ENCODE data around the gene ITPR2.
"Not testable (repeated sequence)": the region's sequence is repeated elsewhere in the genome, so short reads cannot be mapped to it uniquely, and the experiment has no call there.

The ITPR2 gene

DNA sequence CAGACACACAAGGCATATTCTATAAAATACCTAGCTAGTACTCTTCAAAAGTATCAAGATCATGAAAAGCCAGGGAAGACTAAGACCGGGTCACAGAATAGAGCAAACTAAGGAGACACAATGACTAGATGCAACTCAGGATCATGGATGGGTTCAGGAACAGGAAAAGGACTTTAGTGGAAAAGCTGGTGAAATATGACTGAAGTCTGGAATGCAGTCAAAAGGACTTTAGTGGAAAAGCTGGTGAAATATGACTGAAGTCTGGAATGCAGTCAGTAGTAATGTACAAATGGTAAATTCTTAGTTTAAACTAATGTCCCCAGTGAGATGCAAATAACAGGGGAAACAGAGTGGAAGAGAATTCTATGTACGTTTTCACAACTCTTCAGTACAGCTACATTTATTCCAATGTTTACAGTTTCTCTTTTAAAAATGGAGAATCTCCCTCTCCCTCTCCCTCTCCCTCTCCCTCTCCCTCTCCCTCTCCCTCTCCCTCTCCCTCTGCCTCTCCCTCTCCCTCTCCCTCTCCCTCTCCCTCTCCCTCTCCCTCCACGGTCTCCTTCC, 49.1 kb downstream of the ITPR2 start:
- not testable (repeated sequence) for DNase-seq

- no peak for DNase-seq
Observed at GRCh38 chr12:26783131-26783526, 49.9 kb downstream of the ITPR2 start.

DNA sequence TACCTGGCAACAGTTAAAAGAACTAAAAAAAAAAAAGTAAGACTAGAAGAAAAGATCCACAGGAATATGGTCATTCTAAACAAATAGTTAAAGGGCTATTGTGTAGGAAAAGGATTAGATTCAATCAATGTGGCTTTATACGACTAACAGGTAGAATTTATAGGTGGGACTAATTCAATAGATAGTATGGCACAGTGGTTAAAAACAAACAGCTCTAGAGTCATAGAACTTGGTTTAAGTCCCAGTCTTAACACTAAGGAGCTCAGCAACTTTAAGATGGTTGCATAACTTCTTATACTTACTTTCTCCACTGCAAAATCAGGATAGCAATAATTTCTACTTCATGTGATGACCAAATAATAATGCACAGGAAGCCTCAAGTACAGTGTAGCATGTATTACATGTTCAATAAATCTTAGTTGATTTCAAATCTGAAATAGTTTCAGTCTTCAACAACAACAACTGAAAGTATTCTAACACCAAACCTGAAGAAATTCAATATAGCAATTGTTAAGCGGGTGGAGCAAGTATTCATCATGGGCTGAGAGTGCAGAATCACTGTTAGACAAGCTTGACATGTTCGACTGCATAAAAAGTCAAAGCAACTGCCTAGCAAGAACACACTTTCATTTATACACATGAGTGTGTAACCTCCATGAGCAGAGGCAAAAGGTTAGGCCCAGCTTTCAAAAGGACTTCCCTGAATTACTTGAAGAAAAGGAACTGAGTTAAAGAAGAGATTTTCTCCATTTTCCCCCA, 50.4 kb downstream of the ITPR2 start:
- DNase-seq = no peak

- not testable (repeated sequence) for DNase-seq
Observed at GRCh38 chr12:26780656-26781055, 52.3 kb downstream of the ITPR2 start.

- DNase-seq = not testable (repeated sequence)
Observed at GRCh38 chr12:26778173-26778775, 54.7 kb downstream of the ITPR2 start.

GRCh38 chr12:26777236-26777635, 55.8 kb downstream of the ITPR2 start:
- no peak for DNase-seq

DNA sequence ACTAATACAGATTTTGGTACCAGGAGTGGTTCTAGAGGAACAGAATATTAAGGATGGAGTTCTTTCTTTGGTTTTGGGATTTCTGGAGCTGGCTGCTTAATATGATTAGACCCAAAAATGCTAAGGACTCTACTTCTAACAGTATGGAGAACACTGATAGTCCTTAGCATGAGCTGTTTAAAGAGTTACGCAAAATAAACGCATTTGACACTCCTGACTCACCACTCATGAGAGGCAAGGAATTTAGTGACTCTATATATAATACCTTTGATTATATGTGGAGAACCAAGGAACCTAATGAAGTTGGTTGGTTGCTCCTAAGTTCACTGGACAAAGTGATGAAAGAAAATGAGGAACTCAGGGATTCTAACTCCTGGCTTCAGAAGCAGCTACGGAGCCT, 57.0 kb downstream of the ITPR2 start:
- DNase-seq = not testable (repeated sequence)

DNA sequence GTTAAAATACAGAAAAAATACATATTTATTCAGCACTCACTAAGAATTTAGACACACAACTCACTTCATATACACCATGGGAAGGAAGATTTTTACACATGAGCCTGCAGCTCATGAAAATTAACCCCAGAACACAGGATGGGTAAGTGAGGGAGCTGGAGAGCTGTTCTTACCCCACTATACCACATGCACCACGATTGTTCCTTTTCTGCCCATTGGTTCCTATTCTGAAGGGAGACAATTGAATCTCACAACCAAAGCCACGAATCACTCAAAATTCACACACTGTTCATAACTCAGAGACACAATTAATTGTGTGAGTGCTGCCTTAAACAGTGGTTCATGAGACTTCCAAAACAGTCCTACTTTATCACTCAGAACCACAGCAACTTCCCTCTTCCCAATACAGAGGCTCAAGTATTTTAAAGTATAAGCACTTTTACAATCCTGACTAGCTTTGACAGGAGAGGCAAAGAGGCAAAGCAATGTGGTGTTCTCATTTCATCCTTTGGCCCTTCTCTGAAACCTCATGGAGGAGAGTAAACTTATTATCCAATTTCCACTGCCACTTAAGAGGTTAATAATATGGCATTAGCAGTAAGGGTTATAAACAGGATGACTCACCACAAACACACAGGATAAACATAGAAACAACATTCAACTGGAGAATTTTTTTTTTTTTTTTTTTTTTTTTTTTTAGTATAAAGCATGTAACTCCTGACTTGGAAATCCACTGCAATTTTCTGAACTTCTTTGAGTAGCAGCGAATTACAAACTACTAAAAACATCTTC, 59.5 kb downstream of the ITPR2 start:
- DNase-seq = no peak

GRCh38 chr12:26771861-26772260, 61.1 kb downstream of the ITPR2 start:
- no peak for DNase-seq

DNA sequence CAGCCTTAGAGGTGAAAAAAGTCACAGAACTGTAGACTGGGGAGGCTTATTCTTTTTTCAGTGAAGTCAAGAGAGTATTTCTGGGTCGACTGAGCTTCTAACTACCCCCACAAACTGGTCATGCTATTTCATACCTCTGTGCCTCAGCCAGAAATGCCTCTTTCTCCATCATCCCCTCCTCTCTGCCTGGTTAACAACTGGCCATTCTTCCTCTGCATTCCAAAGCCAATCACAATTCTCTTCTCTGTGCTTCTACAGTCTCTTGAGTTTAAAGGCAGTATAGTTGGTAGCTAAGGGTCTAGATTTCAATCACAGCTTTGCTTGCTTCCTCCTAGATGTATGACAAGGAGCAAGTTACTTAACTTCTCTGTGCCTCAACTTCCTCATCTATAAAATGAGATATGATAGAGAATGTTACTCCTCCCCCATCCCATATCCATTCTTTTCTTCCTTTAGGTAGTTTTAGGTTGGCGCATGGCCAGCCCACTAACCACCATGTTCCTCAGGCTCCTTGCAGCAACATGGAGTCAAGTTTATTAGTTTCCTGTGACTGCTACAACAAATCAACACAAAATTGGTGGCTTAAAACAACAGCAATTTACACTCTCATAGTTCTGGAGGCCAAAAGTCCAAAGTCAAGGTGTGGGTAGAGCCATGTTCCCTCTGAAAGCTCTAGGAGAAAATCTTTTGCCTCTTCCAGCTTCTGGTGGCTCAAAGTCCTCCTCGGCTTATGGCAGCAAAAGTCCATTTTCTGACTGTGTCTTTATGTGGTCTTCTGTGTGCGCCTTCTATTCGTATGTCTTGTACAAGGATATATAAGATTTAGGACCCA, 62.5 kb downstream of the ITPR2 start:
- DNase-seq = no peak

- DNase-seq = no peak
Observed at GRCh38 chr12:26769611-26770010, 63.4 kb downstream of the ITPR2 start.

- no peak for DNase-seq
Observed at GRCh38 chr12:26768611-26769603, 64.1 kb downstream of the ITPR2 start.

GRCh38 chr12:26767865-26768264, 65.1 kb downstream of the ITPR2 start:
- DNase-seq = no peak

DNA sequence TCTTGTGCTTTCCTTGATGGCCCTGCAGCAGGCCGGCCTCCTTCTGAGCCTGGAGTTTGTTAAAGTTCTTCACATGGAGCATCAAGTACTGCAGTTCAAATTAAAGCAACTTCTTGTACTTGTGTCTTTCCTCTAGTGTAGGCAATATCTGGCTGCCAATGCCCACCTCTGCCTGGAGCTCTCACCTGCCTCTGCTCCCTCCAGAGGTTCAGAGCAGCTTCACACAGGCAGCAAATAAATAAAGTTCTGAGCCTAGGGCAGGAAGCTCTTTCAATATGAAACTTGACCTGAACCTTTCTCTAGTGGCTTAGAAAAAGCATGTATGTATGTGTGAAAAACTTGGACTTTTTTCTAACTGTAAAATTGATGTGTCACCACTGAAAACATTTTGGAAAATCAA, 65.9 kb downstream of the ITPR2 start:
- DNase-seq = no peak

DNA sequence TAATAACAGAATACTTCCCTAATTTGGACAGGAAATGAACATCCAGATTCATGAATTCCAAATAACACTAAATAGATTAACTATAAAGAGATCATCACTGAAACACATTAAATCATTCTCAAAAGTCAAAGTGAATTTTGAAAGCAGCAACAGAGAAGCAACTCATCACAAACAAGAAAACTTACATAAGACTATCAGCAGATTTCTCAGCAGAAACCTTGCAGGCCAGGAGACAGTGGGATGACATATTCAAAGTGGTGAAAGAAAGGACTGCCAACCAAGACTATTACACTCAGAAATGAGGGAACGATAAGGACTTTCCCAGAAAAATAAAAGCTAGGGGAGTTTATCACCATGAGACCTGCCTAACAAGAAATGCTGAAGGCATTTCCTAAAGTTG, 70.8 kb downstream of the ITPR2 start:
- no peak for DNase-seq

DNA sequence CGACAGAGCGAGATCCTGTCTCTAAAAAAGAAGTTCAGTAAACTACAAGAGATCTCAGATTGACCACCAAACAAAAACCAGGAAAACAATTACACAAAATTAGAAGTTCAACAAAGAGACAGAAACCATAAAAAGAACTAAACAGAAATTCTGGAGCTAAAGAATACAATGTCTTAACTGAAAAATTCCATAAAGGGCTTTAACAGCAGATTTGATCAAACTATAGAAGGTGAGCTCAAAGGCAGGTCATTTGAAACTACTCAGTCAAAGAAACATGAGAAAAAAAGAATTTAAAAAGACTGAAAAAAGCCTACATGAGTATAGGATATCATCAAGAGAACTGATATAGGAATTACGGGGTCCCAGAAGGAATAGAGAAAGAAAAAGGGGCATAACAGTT, 71.2 kb downstream of the ITPR2 start:
- DNase-seq = no peak

- no peak for DNase-seq
Observed at GRCh38 chr12:26760657-26761293, 72.2 kb downstream of the ITPR2 start.

DNA sequence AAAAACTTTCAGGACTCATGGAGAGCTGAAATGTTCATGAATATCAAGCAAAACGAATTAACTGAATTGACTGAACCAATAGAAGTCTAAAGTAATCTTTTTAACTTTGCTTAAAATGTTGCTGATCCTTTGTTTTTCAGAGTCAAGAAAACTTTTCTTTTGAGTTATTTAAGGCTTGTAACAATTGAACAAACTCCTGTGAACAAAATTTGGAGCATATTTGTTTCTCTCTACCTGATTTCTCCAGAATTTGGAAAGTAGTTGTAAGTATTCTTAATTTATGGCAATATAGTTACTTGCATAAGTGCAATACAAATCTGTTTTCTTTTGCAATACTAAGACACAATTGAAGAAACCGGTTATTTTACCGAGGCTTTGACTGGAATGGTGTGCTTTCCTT, 77.6 kb downstream of the ITPR2 start:
- DNase-seq = not testable (repeated sequence)

DNA sequence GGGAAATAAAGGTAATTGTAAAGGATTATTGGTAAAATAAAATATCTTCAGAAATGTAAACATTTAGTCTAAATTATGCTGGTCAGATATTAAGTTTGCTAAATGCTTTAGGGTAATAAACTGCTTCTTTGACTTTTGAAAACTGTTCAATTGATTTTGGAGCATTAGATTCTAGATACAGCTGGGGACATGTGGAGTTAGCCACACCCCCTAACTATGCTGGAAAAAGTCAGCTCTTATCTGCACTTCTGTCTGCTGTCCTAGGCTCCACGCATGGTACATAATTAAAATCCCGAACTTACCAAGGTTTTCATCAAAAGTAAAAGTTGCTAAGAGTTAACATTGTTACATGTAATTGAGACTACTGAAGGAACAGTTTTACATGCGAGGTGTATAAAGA, 78.8 kb downstream of the ITPR2 start:
- no peak for DNase-seq

DNA sequence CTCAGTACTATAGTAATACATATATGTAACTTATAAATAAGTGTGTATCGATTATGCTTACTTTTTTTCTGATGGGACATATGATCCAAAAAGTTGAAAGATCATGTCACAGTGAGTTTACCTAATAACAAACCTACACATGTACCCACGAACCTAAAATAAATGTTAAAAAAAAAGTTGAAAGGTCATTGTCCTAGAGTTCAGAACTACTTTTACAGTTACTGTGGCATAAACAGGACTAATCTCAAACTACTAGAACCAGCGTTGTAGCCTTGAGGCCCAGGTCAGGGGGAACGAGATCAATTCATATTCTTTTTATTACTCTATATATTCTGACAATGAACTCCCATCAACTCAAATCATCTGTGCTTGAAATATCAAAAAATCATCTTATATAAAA, 81.8 kb downstream of the ITPR2 start:
- no peak for DNase-seq

Measured in NCI-H2171 treated with DMSO at 0.1 percent for 48 hours (cell line).